Lower leg skin (tissue), 4 donors: ENCODE data around the gene KIRREL3. TPM values are rescaled to one million over a fixed set of nuclear protein-coding genes. Genes with fewer than 3 reads are reported as not detected.
"Not testable (repeated sequence)": the region's sequence is repeated elsewhere in the genome, so short reads cannot be mapped to it uniquely, and the experiment has no call there.

ENCODE experiments used
- DNase-seq, 2 donors: peaks; one replicate each; pipeline ENCODE4 v3.0.0-alpha.2; 2019; ENCODE audit warnings: low spot score in 2 of 2
- H3K4me3 ChIP-seq: fragments of 200-600 bp; sonication (generic); 2 replicates; pipeline ENCODE4 v1.5.1; 2017; ENCODE audit warnings: mild to moderate bottlenecking, low read depth; ENCODE audit not compliant: poor library complexity, severe bottlenecking
- POLR2A ChIP-seq, 2 donors: fragments of 450-650 bp; IDR thresholded peaks; one replicate each; pipeline ENCODE4 v1.6.1; 2016 to 2017; ENCODE audit warnings: antibody characterized with exemption in 2 of 2, mild to moderate bottlenecking in 1 of 2, moderate library complexity in 1 of 2
- WGBS, 2 donors: methylation state at CpG; one replicate each; pipeline ENCODE4 v1.1.5; 2018; 5-methylcytosine and 5-hydroxymethylcytosine counted together
- intact Hi-C: fragments of 100-400 bp; cut with DNase I; formaldehyde crosslinking; loops from one replicate; pipeline ENCODE4 v1.15.0; 2023; ENCODE audit warnings: low total_unique reads
- total RNA-seq, 4 donors: library from RNA; depleted of rRNA; stranded (reverse); fragments of >200 nt; gene quantifications; one replicate each; pipeline ENCODE4 v1.1.0, GENCODE V29; 2016
- TF ChIP-seq, protein P1 (sequence below), 3 donors: fragments of 450-650 bp; IDR thresholded peaks; one replicate each; pipeline ENCODE4 v1.5.1; 2016; ENCODE audit warnings: antibody characterized with exemption in 3 of 3, mild to moderate bottlenecking in 3 of 3, moderate library complexity in 2 of 3

Gene KIRREL3
- total RNA-seq, 4 donors from 2014 or later = 0.13 TPM; not detected in 3

GRCh38 chr11:126400479-126400878 lies 600.1 kb downstream of the KIRREL3 start:
- TF ChIP-seq, protein P1, sequence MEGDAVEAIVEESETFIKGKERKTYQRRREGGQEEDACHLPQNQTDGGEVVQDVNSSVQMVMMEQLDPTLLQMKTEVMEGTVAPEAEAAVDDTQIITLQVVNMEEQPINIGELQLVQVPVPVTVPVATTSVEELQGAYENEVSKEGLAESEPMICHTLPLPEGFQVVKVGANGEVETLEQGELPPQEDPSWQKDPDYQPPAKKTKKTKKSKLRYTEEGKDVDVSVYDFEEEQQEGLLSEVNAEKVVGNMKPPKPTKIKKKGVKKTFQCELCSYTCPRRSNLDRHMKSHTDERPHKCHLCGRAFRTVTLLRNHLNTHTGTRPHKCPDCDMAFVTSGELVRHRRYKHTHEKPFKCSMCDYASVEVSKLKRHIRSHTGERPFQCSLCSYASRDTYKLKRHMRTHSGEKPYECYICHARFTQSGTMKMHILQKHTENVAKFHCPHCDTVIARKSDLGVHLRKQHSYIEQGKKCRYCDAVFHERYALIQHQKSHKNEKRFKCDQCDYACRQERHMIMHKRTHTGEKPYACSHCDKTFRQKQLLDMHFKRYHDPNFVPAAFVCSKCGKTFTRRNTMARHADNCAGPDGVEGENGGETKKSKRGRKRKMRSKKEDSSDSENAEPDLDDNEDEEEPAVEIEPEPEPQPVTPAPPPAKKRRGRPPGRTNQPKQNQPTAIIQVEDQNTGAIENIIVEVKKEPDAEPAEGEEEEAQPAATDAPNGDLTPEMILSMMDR (IDR thresholded peaks at IDR 0.05) = no peak
- no peak for TF ChIP-seq POLR2A (IDR thresholded peaks at IDR 0.05)
- intact Hi-C loops = loop anchor here (5.0 kb wide), 1 partner anchor 1323 kb away; no protein-coding TSS in a partner anchor
- H3K4me3 ChIP-seq = no peak overlapping the region
- WGBS, 2 donors = 95 to 96% methylated on average over 6 of the region's 6 CpGs
- DNase-seq = no peak

DNA sequence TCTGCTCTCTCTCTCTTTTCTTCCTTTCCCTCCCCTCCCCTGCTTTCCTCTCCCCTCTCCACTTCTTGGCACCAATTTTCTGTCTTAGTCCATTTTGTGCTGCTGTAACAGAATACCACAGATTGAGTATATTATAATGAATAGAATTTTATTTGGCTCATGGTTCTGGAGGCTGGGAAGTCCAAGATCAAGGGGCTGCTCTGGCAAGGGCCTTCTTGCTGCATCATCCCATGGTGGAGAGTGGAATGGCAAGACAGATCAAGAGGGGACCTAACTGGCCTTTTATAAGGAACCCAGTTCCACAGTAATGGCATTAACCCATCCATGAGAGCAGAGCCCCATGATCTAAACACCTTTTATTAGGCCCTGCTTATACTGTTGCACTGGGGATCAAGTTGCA lies 600.6 kb downstream of the KIRREL3 start:
- H3K4me3 ChIP-seq = no peak overlapping the region
- DNase-seq = no peak
- no peak for TF ChIP-seq POLR2A (IDR thresholded peaks at IDR 0.05)
- TF ChIP-seq, protein P1 (IDR thresholded peaks at IDR 0.05) = no peak
- intact Hi-C loops = loop anchor here (5.0 kb wide), 1 partner anchor 1323 kb away; no protein-coding TSS in a partner anchor

- 94 to 100% methylated on average over 1 of the region's 1 CpG for WGBS, 2 donors
- intact Hi-C loops = no loop called here
- no peak for TF ChIP-seq POLR2A (IDR thresholded peaks at IDR 0.05)
- TF ChIP-seq, protein P1 (IDR thresholded peaks at IDR 0.05) = no peak
- H3K4me3 ChIP-seq = no peak overlapping the region
- no peak for DNase-seq
Measured at GRCh38 chr11:126398721-126399120, 601.8 kb downstream of the KIRREL3 start.

- intact Hi-C loops = no loop called here
- DNase-seq = no peak
- TF ChIP-seq, protein P1 (IDR thresholded peaks at IDR 0.05) = no peak
- no peak for TF ChIP-seq POLR2A (IDR thresholded peaks at IDR 0.05)
- no peak overlapping the region for H3K4me3 ChIP-seq
- WGBS, 2 donors = 97 to 98% methylated on average over 3 to 4 of the region's 4 CpGs
Measured at GRCh38 chr11:126398296-126398695, 602.3 kb downstream of the KIRREL3 start.

GRCh38 chr11:126396965-126397364 lies 603.6 kb downstream of the KIRREL3 start:
- WGBS, 2 donors = 78 to 85% methylated on average over 4 of the region's 4 CpGs
- no peak for DNase-seq
- TF ChIP-seq, protein P1 (IDR thresholded peaks at IDR 0.05) = no peak
- TF ChIP-seq POLR2A (IDR thresholded peaks at IDR 0.05) = no peak
- no peak overlapping the region for H3K4me3 ChIP-seq
- intact Hi-C loops = no loop called here

DNA sequence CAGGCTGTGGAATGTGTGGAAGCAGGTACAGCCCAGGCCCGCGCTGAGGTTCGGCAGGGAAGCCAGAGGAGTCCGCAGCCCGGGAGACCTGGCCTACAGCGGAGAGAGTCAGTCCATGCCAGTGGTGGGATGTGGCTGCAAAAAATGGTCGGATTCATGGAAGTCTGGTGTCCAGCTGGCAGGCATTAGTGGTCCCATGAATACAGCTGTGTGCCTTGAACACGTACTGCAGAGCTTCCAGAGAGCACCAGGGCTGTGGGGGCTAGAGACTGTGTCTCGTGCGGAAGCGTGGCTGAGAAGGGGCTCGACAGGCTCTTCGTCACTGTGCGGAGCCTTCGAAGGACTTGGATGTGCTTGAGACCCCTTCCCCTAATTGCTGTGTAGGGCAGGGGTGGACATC lies 604.3 kb downstream of the KIRREL3 start:
- DNase-seq = not testable (repeated sequence)
- WGBS, 2 donors = 89 to 93% methylated on average over 15 of the region's 15 CpGs

GRCh38 chr11:126395784-126396183 lies 604.8 kb downstream of the KIRREL3 start:
- intact Hi-C loops, H3K4me3 ChIP-seq, DNase-seq: not testable (repeated sequence)
- WGBS, 2 donors = 67% methylated on average over 6 to 10 of the region's 13 CpGs

More for the DNA sequence above, 604.3 kb downstream of the KIRREL3 start:
- intact Hi-C loops, H3K4me3 ChIP-seq: not testable (repeated sequence)

DNA sequence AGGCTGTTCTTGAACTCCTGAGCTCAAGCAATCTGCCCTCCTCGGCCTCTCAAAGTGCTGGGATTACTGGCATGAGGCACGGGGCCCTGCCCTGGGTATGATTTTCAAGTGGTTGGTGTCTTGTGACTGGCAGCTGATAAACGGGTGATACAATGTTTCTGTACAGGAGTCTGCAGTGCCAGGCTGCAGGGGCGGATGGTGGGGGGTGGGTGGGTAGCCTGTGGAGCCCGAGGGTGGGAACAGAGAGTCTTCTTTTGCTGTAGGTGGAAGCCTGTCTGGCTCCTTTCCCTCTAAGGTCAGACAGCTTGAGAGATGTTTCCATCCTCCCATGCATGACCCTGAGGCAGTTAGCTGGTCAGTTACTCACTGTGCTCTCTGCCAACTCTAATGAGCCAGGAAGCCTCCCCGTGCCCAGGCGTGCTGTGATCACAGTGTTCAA lies 605.9 kb downstream of the KIRREL3 start:
- WGBS, 2 donors = 28 to 30% methylated on average over 7 of the region's 7 CpGs
- intact Hi-C loops, H3K4me3 ChIP-seq, DNase-seq: not testable (repeated sequence)
